ENCODE results near the gene EML3.

EML3 gene

GRCh38 chr11:62602141-62603071, 10.2 kb downstream of the EML3 start:
- Histone ChIP-seq H3K36me3 (ENCODE audit: control insufficient read depth in 1 of 2, insufficient read depth in 2 of 2, low read depth in 1 of 2, low read length in 2 of 2) (peaks cover 41 to 60% of the 10 kb centered on the region in 2 experiments), H3K4me1 (ENCODE audit: control insufficient read depth, insufficient read depth, low read depth, low read length) (peaks cover 17% of the 10 kb centered on the region), H3K79me1 (replicated peaks; ENCODE audit: low read length, poor library complexity, severe bottlenecking) (peaks cover 2% of the 10 kb centered on the region), H4K8ac (ENCODE audit: low read length) (peak overlapping the region; percentile 91), H4K91ac (ENCODE audit: low read length) (peak overlapping the region; percentile 91), H3K9ac (ENCODE audit: low read length) (peak overlapping the region; percentile 97), H3K4me2 (ENCODE audit: low read length, poor library complexity, severe bottlenecking) (peak overlapping the region; percentile 83), H3K27ac (ENCODE audit: low read length, poor library complexity, severe bottlenecking) (peak overlapping the region; percentile 90), H3K18ac (ENCODE audit: low read depth in 1 of 2, low read length in 2 of 2) (peak overlapping the region; percentile 88 to 96), H3K23ac (ENCODE audit: low read length in 2 of 2) (no peak overlapping the region), H2AFZ (ENCODE audit: low read depth, low read length) (peak overlapping the region; percentile 55), H2BK12ac (ENCODE audit: low read length in 2 of 2) (peak overlapping the region in 1 of 2 experiments; percentile 90), H3K4me3 (ENCODE audit: insufficient read depth in 1 of 2, low read depth in 1 of 2, low read length in 2 of 2) (peak overlapping the region; percentile 52 to 93), H3K14ac (ENCODE audit: low read length in 2 of 2) (peak overlapping the region in 1 of 2 experiments; percentile 53), H3K4ac (ENCODE audit: low read depth in 1 of 2, low read length in 2 of 2) (peak overlapping the region in 1 of 2 experiments; percentile 82), H2BK5ac (ENCODE audit: low read depth, low read length, poor library complexity, severe bottlenecking) (no peak overlapping the region), H3K27me3 (ENCODE audit: control insufficient read depth in 1 of 2, insufficient read depth in 1 of 2, low read length in 2 of 2) (no peaks in the 10 kb centered on the region), H2BK15ac (ENCODE audit: low read depth, poor library complexity, severe bottlenecking) (peak overlapping the region; percentile 73), H2BK120ac (ENCODE audit: low read depth, low read length) (peak overlapping the region; percentile 40), H3K9me3 (ENCODE audit: control insufficient read depth, low read length) (no peaks in the 10 kb centered on the region), H2AK5ac (ENCODE audit: low read length, severe bottlenecking) (no peak overlapping the region)
- 16% methylated on average over 85 of the region's 96 CpGs for WGBS
- no peak for DNase-seq

DNA sequence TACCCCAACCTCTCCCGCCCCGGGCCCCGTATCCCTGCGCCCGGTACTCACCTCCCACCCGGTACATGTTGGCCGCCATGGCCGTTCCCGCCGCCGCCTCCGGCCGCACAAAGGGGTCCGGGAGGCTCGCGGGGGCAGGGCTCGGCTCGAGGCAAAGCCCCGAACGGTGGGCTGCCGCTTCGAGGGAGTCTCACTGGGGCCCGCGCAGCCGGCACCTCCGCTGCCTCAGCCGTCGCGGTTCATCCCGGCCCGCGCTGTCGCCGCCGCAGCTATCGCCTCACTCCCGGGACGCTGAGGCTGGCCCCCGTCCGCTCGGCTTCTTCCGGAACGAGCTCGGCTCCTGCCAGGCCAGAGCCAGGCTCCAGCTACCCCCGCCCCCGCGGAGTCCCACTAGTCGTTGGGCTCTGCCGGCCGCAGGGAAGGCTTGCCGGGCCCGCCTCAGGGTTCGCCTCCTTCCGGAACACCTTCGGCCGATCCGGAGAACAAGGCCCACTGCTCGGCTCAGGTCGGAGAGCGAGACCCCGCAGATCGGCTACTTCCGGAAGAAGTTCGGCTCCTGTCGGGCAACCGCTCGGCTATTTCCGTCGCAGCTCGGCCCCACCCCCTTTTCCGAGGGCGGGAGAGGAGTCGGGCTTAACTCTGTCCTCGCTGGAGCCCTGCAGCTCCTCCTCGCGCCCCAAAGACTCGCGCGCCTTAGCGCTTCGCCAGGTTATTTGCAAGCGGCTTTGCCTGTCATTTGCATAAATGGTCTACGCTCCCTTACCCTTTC, 11.0 kb downstream of the EML3 start, which contains the start of gene MTA2:
MTA2 (minus strand) TSS at position 494 of the 769 bp plus-strand sequence; CDS start at position 79, 415 bp downstream.
- H2BK120ac ChIP-seq (ENCODE audit: low read depth, low read length), result peak within 1 kb of the TSS; percentile 93
- peak within 1 kb of the TSS; percentile 91 for H4K8ac ChIP-seq (ENCODE audit: low read length)
- H2AFZ ChIP-seq (ENCODE audit: low read depth, low read length), result peak within 1 kb of the TSS; percentile 55
- peak within 1 kb of the TSS; percentile 93 to 97 for H3K4ac ChIP-seq (ENCODE audit: low read depth in 1 of 2, low read length in 2 of 2)
- H2AK5ac ChIP-seq (ENCODE audit: low read length, severe bottlenecking), result no peak within 1 kb of the TSS
- H3K79me1 ChIP-seq (replicated peaks; ENCODE audit: low read length, poor library complexity, severe bottlenecking), result peaks cover 5% of the 10 kb centered on the region
- under 1% methylated on average over 79 of the region's 83 CpGs for WGBS
- H3K9me3 ChIP-seq (ENCODE audit: control insufficient read depth, low read length), result no peaks in the 10 kb centered on the region
- peak within 1 kb of the TSS; percentile 94 to 98 for H3K18ac ChIP-seq (ENCODE audit: low read depth in 1 of 2, low read length in 2 of 2)
- H2BK15ac ChIP-seq (ENCODE audit: low read depth, poor library complexity, severe bottlenecking), result peak within 1 kb of the TSS; percentile 73
- H3K4me1 ChIP-seq (ENCODE audit: control insufficient read depth, insufficient read depth, low read depth, low read length), result peaks cover 17% of the 10 kb centered on the region
- peaks cover 48 to 60% of the 10 kb centered on the region in 2 experiments for H3K36me3 ChIP-seq (ENCODE audit: control insufficient read depth in 1 of 2, insufficient read depth in 2 of 2, low read depth in 1 of 2, low read length in 2 of 2)
- peak within 1 kb of the TSS; percentile 91 for H4K91ac ChIP-seq (ENCODE audit: low read length)
- peak within 1 kb of the TSS; percentile 88 to 93 for H3K4me3 ChIP-seq (ENCODE audit: insufficient read depth in 1 of 2, low read depth in 1 of 2, low read length in 2 of 2)
- no peaks in the 10 kb centered on the region for H3K27me3 ChIP-seq (ENCODE audit: control insufficient read depth in 1 of 2, insufficient read depth in 1 of 2, low read length in 2 of 2)
- DNase-seq, result peak; percentile 98
- H2BK12ac ChIP-seq (ENCODE audit: low read length in 2 of 2), result peak within 1 kb of the TSS in 1 of 2 experiments; percentile 90
- peak within 1 kb of the TSS in 1 of 2 experiments; percentile 94 for H3K14ac ChIP-seq (ENCODE audit: low read length in 2 of 2)
- peak within 1 kb of the TSS; percentile 81 for H2BK5ac ChIP-seq (ENCODE audit: low read depth, low read length, poor library complexity, severe bottlenecking)
- peak within 1 kb of the TSS; percentile 83 for H3K4me2 ChIP-seq (ENCODE audit: low read length, poor library complexity, severe bottlenecking)
- H3K9ac ChIP-seq (ENCODE audit: low read length), result peak within 1 kb of the TSS; percentile 97
- H3K23ac ChIP-seq (ENCODE audit: low read length in 2 of 2), result peak within 1 kb of the TSS in 1 of 2 experiments; percentile 98
- peak within 1 kb of the TSS; percentile 90 for H3K27ac ChIP-seq (ENCODE audit: low read length, poor library complexity, severe bottlenecking)

GRCh38 chr11:62601122-62601371, 11.5 kb downstream of the EML3 start:
- Histone ChIP-seq H3K9ac (ENCODE audit: low read length) (peak overlapping the region; percentile 97), H3K4me3 (ENCODE audit: insufficient read depth in 1 of 2, low read depth in 1 of 2, low read length in 2 of 2) (peak overlapping the region; percentile 88 to 93), H3K27me3 (ENCODE audit: control insufficient read depth in 1 of 2, insufficient read depth in 1 of 2, low read length in 2 of 2) (no peaks in the 10 kb centered on the region), H3K4me1 (ENCODE audit: control insufficient read depth, insufficient read depth, low read depth, low read length) (peaks cover 17% of the 10 kb centered on the region), H2BK120ac (ENCODE audit: low read depth, low read length) (peak overlapping the region; percentile 93), H4K91ac (ENCODE audit: low read length) (peak overlapping the region; percentile 55), H2AK5ac (ENCODE audit: low read length, severe bottlenecking) (no peak overlapping the region), H3K14ac (ENCODE audit: low read length in 2 of 2) (peak overlapping the region in 1 of 2 experiments; percentile 94), H3K36me3 (ENCODE audit: control insufficient read depth in 1 of 2, insufficient read depth in 2 of 2, low read depth in 1 of 2, low read length in 2 of 2) (peaks cover 52 to 61% of the 10 kb centered on the region in 2 experiments), H3K18ac (ENCODE audit: low read depth in 1 of 2, low read length in 2 of 2) (peak overlapping the region; percentile 94 to 98), H3K27ac (ENCODE audit: low read length, poor library complexity, severe bottlenecking) (peak overlapping the region; percentile 62), H3K4ac (ENCODE audit: low read depth in 1 of 2, low read length in 2 of 2) (peak overlapping the region; percentile 93 to 97), H2BK12ac (ENCODE audit: low read length in 2 of 2) (peak overlapping the region in 1 of 2 experiments; percentile 56), H3K9me3 (ENCODE audit: control insufficient read depth, low read length) (no peaks in the 10 kb centered on the region), H3K79me1 (replicated peaks; ENCODE audit: low read length, poor library complexity, severe bottlenecking) (peaks cover 10% of the 10 kb centered on the region), H2BK5ac (ENCODE audit: low read depth, low read length, poor library complexity, severe bottlenecking) (peak overlapping the region; percentile 81), H4K8ac (ENCODE audit: low read length) (peak overlapping the region; percentile 72), H3K23ac (ENCODE audit: low read length in 2 of 2) (peak overlapping the region in 1 of 2 experiments; percentile 98), H3K4me2 (ENCODE audit: low read length, poor library complexity, severe bottlenecking) (peak overlapping the region; percentile 78), H2BK15ac (ENCODE audit: low read depth, poor library complexity, severe bottlenecking) (peak overlapping the region; percentile 73), H2AFZ (ENCODE audit: low read depth, low read length) (peak overlapping the region; percentile 46)
- under 1% methylated on average over 30 of the region's 30 CpGs for WGBS
- DNase-seq, result peak; percentile 43

Data from mesenchymal stem cell (in vitro differentiated cells and primary cell).